Ovary (tissue), 3 donors: ENCODE data around the gene IL17B.

Experiments used
- CTCF ChIP-seq, 3 donors: fragments of 450-650 bp in 2 of 3; fragments of 200-600 bp in 1 of 3; IDR thresholded peaks; one replicate each; pipeline versions ENCODE4 v1.5.1 to v1.8.0; 2016 to 2022; ENCODE audit warnings: antibody characterized with exemption in 3 of 3, mild to moderate bottlenecking in 1 of 3
- EP300 ChIP-seq: sonication (generic); formaldehyde crosslinking; IDR thresholded peaks from one replicate; pipeline ENCODE4 v1.6.1; 2017; ENCODE audit warnings: antibody characterized with exemption
- POLR2A ChIP-seq: fragments of 450-650 bp; IDR thresholded peaks from one replicate; pipeline ENCODE4 v1.6.1; 2017; ENCODE audit warnings: antibody characterized with exemption, mild to moderate bottlenecking, moderate library complexity
- donor health status: DM: no; HTN: no; CAD: no.

- no peak for TF ChIP-seq CTCF (IDR thresholded peaks at IDR 0.05)
- no peak for TF ChIP-seq POLR2A
- TF ChIP-seq EP300, result no peak
Observed at GRCh38 chr5:149362541-149362940, 16.6 kb downstream of the IL17B start.
